HK-2 (cell line): ENCODE results near the gene GTF2F2.

Experiments
- DNase-seq: peaks from one replicate; pipeline ENCODE4 v3.0.0-alpha.2; 2018; ENCODE audit not compliant: unreplicated experiment

Gene GTF2F2

GRCh38 chr13:45122941-45123340 is 2.6 kb downstream of the GTF2F2 start:
- DNase-seq: no peak

GRCh38 chr13:45132369-45133064 is 12.2 kb downstream of the GTF2F2 start:
- DNase-seq: no peak

GRCh38 chr13:45133396-45134118 is 13.2 kb downstream of the GTF2F2 start:
- DNase-seq: no peak

- DNase-seq: no peak
These were observed 16.6 kb downstream of the GTF2F2 start for GRCh38 chr13:45136741-45137504.

- DNase-seq: no peak
These were observed 17.2 kb downstream of the GTF2F2 start for GRCh38 chr13:45137526-45137925.

GRCh38 chr13:45138282-45138681 is 18.0 kb downstream of the GTF2F2 start:
- DNase-seq: peak; percentile 48

GRCh38 chr13:45141369-45141768 is 21.1 kb downstream of the GTF2F2 start:
- no peak for DNase-seq

GRCh38 chr13:45142440-45143345 is 22.4 kb downstream of the GTF2F2 start:
- DNase-seq: no peak

GRCh38 chr13:45143346-45143751 is 23.0 kb downstream of the GTF2F2 start:
- no peak for DNase-seq

GRCh38 chr13:45149964-45150363 is 29.7 kb downstream of the GTF2F2 start:
- no peak for DNase-seq

- no peak for DNase-seq
These were observed 36.5 kb downstream of the GTF2F2 start for GRCh38 chr13:45156565-45157361.

- DNase-seq: no peak
These were observed 41.9 kb downstream of the GTF2F2 start for GRCh38 chr13:45162194-45162593.

GRCh38 chr13:45162821-45163220 is 42.5 kb downstream of the GTF2F2 start:
- no peak for DNase-seq

GRCh38 chr13:45166858-45167257 is 46.5 kb downstream of the GTF2F2 start:
- no peak for DNase-seq

GRCh38 chr13:45167611-45168554 is 47.6 kb downstream of the GTF2F2 start:
- DNase-seq: no peak

GRCh38 chr13:45168555-45168930 is 48.2 kb downstream of the GTF2F2 start:
- DNase-seq: no peak

GRCh38 chr13:45174478-45174877 is 54.2 kb downstream of the GTF2F2 start:
- no peak for DNase-seq

GRCh38 chr13:45178349-45179162 is 58.2 kb downstream of the GTF2F2 start:
- DNase-seq: peak; percentile 64

- DNase-seq: no peak
These were observed 59.1 kb downstream of the GTF2F2 start for GRCh38 chr13:45179428-45179827.
